GM21367 (cell line): ENCODE measurements around the gene TGFB1I1.
"Not testable (repeated sequence)": the region's sequence is repeated elsewhere in the genome, so short reads cannot be mapped to it uniquely, and the experiment has no call there.

Source experiments
- ATAC-seq: cut with Tn5 transposase; IDR thresholded peaks from one replicate; pipeline ENCODE4 v1.9.1; 2021; ENCODE audit not compliant: unreplicated experiment

Gene TGFB1I1

GRCh38 chr16:31467858-31468257 lies 4.1 kb upstream of the TGFB1I1 start:
- no peak for ATAC-seq

GRCh38 chr16:31470615-31471014 lies 1.3 kb upstream of the TGFB1I1 start:
- no peak for ATAC-seq

GRCh38 chr16:31471241-31471874 lies 594 bp upstream of the TGFB1I1 start:
- no peak for ATAC-seq

- no peak for ATAC-seq
These were observed 804 bp downstream of the TGFB1I1 start for GRCh38 chr16:31472709-31473203.

GRCh38 chr16:31473264-31473984 lies 1.5 kb downstream of the TGFB1I1 start:
- no peak for ATAC-seq

GRCh38 chr16:31474173-31474714 lies 2.3 kb downstream of the TGFB1I1 start:
- no peak for ATAC-seq

- ATAC-seq, result no peak
These were observed 3.1 kb downstream of the TGFB1I1 start for GRCh38 chr16:31474773-31475738.

- no peak for ATAC-seq
These were observed 4.0 kb downstream of the TGFB1I1 start for GRCh38 chr16:31475946-31476302.

- peak; percentile 54 for ATAC-seq
These were observed 4.6 kb downstream of the TGFB1I1 start for GRCh38 chr16:31476303-31477219.

GRCh38 chr16:31477220-31478216 lies 5.6 kb downstream of the TGFB1I1 start:
- ATAC-seq, result peak; percentile 17

- ATAC-seq, result no peak
These were observed 7.0 kb downstream of the TGFB1I1 start for GRCh38 chr16:31478956-31479355.

GRCh38 chr16:31479751-31480150 lies 7.8 kb downstream of the TGFB1I1 start:
- ATAC-seq, result no peak

- ATAC-seq, result no peak
These were observed 9.0 kb downstream of the TGFB1I1 start for GRCh38 chr16:31480851-31481536.

GRCh38 chr16:31483081-31483480 lies 11.1 kb downstream of the TGFB1I1 start, which contains the start of gene SLC5A2:
SLC5A2 (plus strand) TSS chr16:31483123; CDS start chr16:31483137, 14 bp downstream.
- ATAC-seq, result no peak

- ATAC-seq, result not testable (repeated sequence)
These were observed 12.1 kb downstream of the TGFB1I1 start for GRCh38 chr16:31484048-31484447.

- no peak for ATAC-seq
These were observed 12.7 kb downstream of the TGFB1I1 start for GRCh38 chr16:31484491-31485171.

GRCh38 chr16:31485571-31485970 lies 13.6 kb downstream of the TGFB1I1 start:
- no peak for ATAC-seq

- no peak for ATAC-seq
These were observed 14.1 kb downstream of the TGFB1I1 start for GRCh38 chr16:31486045-31486444.
